ENCODE measurements around the gene NKX6-2. TPM values are rescaled to one million over a fixed set of nuclear protein-coding genes. Genes with fewer than 3 reads are reported as not detected.

NKX6-2 gene
- total and polyA plus RNA-seq, 10 of the 15 experiments (the other 5 are each of a cell fraction or from before 2014, with no cell fraction given) = 0.45 to 1.8 TPM; not detected in 8

DNA sequence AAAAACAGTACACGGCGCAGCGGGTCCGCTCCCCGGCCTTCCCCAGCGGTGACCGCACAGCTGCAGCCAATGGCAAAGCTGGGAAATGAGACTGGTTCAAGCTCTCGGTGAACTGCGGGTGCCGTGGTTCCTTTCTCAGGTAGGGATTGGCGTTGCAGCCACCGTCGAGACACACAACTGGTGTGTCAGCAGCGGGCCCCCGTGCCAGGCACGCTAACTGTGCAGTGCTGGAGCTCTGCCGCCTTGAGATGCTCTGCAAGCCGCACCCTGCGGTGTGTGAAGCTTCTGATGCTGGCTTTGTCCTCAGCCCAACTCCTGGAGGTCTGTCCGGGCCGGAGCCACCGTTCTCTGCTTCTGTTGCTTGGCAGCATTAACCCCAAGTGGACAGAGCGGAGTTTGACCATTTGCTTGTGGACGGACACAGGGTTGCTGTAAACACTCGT lies 20.6 kb upstream of the NKX6-2 start:
- WGBS (ENCODE audit: insufficient coverage, insufficient replicate concordance, low lambda C conversion rate, missing lambda C conversion rate) = 60% methylated on average over 25 of the region's 25 CpGs
- no peak overlapping the region for H3K4me3 ChIP-seq
- RAD21 ChIA-PET (ENCODE audit: unreplicated experiment) = no interaction called here
- no peaks in the 10 kb centered on the region for H3K79me2 ChIP-seq (ENCODE audit: control insufficient read depth, insufficient read depth, low read length)
- no peaks in the 10 kb centered on the region for H3K27me3 ChIP-seq (replicated peaks in 1 of 2; ENCODE audit: control insufficient read depth in 2 of 2, insufficient read depth in 2 of 2, low read length in 1 of 2)
- no peak for ATAC-seq
- H3K9ac ChIP-seq (ENCODE audit: control insufficient read depth, insufficient read depth, low read length) = no peak overlapping the region
- intact Hi-C loops (cut with micrococcal nuclease; ENCODE audit: unreplicated experiment) (no loop called here), in situ Hi-C loops (cut with MboI) (no loop called here)
- no peak for FAIRE-seq
- DNase-seq (ENCODE audit: low read depth, low spot score) = no peak
- SMC1A ChIA-PET (ENCODE audit: uncharacterized antibody, unreplicated experiment) = no interaction called here
- POLR2A ChIA-PET = no interaction called here
- no peaks in the 10 kb centered on the region for H3K4me1 ChIP-seq (ENCODE audit: control insufficient read depth, insufficient read depth, low read length)
- H2AFZ ChIP-seq (ENCODE audit: control insufficient read depth, low read depth, low read length) = no peak overlapping the region
- H3K27ac ChIP-seq (ENCODE audit: control insufficient read depth, insufficient read depth) = no peak overlapping the region
- H3K36me3 ChIP-seq (ENCODE audit: control insufficient read depth in 2 of 2, insufficient read depth in 2 of 2, low read length in 1 of 2) = no peaks in the 10 kb centered on the region
- peaks cover 2% of the 10 kb centered on the region; the same call in 1 of the 3 replicates for H3K9me3 ChIP-seq (replicated peaks; ENCODE audit: control insufficient read depth, insufficient read depth, low read length)
- H4K20me1 ChIP-seq (ENCODE audit: control insufficient read depth, insufficient read depth) = no peaks in the 10 kb centered on the region
- H3K4me2 ChIP-seq (ENCODE audit: control insufficient read depth, insufficient read depth) = no peak overlapping the region
- no TSS peak for BruUV-seq (replicated peaks)
- CTCF ChIA-PET = interaction anchor here (1.1 kb wide), 1 partner anchor 134 kb away, joined by 3 read pairs; no protein-coding TSS in a partner anchor
- TF ChIP-seq RAD21 (IDR thresholded peaks at IDR 0.05; ENCODE audit: insufficient read depth, low read depth, low read length) (no peak), PAX8 (IDR thresholded peaks at IDR 0.05) (no peak), DPF2 (IDR thresholded peaks at IDR 0.05) (no peak), RB1 (IDR thresholded peaks at IDR 0.05; ENCODE audit: borderline replicate concordance) (no peak), ZNF207 (IDR thresholded peaks at IDR 0.05; ENCODE audit: borderline replicate concordance) (no peak), STAT1 (conservative IDR thresholded peaks at IDR 0.05) (no peak), BCLAF1 (IDR thresholded peaks at IDR 0.05) (no peak), ZNF687 (IDR thresholded peaks at IDR 0.05) (no peak)
- TF ChIP-seq, protein P1, sequence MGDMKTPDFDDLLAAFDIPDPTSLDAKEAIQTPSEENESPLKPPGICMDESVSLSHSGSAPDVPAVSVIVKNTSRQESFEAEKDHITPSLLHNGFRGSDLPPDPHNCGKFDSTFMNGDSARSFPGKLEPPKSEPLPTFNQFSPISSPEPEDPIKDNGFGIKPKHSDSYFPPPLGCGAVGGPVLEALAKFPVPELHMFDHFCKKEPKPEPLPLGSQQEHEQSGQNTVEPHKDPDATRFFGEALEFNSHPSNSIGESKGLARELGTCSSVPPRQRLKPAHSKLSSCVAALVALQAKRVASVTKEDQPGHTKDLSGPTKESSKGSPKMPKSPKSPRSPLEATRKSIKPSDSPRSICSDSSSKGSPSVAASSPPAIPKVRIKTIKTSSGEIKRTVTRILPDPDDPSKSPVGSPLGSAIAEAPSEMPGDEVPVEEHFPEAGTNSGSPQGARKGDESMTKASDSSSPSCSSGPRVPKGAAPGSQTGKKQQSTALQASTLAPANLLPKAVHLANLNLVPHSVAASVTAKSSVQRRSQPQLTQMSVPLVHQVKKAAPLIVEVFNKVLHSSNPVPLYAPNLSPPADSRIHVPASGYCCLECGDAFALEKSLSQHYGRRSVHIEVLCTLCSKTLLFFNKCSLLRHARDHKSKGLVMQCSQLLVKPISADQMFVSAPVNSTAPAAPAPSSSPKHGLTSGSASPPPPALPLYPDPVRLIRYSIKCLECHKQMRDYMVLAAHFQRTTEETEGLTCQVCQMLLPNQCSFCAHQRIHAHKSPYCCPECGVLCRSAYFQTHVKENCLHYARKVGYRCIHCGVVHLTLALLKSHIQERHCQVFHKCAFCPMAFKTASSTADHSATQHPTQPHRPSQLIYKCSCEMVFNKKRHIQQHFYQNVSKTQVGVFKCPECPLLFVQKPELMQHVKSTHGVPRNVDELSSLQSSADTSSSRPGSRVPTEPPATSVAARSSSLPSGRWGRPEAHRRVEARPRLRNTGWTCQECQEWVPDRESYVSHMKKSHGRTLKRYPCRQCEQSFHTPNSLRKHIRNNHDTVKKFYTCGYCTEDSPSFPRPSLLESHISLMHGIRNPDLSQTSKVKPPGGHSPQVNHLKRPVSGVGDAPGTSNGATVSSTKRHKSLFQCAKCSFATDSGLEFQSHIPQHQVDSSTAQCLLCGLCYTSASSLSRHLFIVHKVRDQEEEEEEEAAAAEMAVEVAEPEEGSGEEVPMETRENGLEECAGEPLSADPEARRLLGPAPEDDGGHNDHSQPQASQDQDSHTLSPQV (IDR thresholded peaks at IDR 0.05) = no peak
- TF ChIP-seq, protein P2, sequence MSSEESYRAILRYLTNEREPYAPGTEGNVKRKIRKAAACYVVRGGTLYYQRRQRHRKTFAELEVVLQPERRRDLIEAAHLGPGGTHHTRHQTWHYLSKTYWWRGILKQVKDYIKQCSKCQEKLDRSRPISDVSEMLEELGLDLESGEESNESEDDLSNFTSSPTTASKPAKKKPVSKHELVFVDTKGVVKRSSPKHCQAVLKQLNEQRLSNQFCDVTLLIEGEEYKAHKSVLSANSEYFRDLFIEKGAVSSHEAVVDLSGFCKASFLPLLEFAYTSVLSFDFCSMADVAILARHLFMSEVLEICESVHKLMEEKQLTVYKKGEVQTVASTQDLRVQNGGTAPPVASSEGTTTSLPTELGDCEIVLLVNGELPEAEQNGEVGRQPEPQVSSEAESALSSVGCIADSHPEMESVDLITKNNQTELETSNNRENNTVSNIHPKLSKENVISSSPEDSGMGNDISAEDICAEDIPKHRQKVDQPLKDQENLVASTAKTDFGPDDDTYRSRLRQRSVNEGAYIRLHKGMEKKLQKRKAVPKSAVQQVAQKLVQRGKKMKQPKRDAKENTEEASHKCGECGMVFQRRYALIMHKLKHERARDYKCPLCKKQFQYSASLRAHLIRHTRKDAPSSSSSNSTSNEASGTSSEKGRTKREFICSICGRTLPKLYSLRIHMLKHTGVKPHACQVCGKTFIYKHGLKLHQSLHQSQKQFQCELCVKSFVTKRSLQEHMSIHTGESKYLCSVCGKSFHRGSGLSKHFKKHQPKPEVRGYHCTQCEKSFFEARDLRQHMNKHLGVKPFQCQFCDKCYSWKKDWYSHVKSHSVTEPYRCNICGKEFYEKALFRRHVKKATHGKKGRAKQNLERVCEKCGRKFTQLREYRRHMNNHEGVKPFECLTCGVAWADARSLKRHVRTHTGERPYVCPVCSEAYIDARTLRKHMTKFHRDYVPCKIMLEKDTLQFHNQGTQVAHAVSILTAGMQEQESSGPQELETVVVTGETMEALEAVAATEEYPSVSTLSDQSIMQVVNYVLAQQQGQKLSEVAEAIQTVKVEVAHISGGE (CRISPR knock-in tag; IDR thresholded peaks at IDR 0.05) = no peak

All from GM12878 (cell line).